Stimulated activated CD4-positive, alpha-beta T cell treated with anti-CD3 and anti-CD28 coated beads, Interleukin-2, amount 100 ng/mL, for 48 hours (primary cell): ENCODE results near the gene TXNDC9.
"Not testable (repeated sequence)": the region's sequence is repeated elsewhere in the genome, so short reads cannot be mapped to it uniquely, and the experiment has no call there.

Experiments
- DNase-seq, 2 donors: peaks; one replicate each; pipeline ENCODE4 v3.0.0-alpha.2; 2020

The TXNDC9 gene

DNA sequence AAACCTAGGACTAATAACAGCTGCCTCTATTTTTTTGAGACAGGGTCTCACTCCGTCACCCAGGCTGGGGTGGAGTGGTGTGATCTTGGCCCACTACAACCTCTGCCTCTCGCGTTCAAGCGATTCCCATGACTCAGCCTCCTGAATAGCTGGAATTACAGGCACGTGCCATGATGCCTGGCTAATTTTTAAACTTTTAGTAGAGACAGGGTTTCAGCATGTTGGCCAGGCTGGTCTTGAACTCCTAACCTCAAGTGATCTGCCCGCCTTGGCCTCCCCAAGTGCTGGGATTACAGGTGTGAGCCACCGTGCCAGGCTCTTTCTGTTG is 18.3 kb downstream of the TXNDC9 start:
- not testable (repeated sequence) for DNase-seq

DNA sequence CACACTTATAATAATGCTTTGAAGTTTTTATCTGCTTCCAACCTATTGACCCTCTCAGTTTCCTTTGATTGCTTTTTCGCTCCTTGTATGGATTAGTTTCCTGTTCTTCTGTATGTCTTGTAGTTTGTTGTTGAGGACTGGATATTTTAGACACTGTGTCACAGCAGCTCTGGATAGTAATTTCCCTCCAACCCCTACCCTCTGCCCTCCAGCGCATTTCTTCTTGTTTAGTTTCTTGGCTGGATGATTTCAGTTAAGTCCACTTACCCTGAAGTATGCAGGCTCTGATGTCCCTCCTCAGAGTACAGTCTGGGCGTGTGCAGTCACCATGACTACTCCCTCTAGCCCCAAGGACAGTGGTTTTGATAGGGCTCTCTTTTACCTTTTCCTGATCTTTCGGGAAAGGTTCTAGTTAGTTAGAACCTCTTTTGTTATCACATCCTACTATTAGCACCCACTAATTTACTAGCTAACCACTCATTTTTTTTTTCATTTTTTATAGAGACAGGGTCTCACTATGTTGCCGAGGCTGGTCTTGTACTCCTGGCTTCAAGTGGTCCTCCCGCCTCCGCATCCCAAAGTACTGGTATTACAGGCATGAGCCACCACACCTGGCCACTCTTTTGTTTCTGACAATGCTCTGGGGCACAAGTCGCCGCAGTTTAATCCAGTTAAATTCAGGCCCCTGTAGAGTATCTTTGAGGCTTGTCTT is 18.8 kb downstream of the TXNDC9 start:
- DNase-seq = no peak

DNA sequence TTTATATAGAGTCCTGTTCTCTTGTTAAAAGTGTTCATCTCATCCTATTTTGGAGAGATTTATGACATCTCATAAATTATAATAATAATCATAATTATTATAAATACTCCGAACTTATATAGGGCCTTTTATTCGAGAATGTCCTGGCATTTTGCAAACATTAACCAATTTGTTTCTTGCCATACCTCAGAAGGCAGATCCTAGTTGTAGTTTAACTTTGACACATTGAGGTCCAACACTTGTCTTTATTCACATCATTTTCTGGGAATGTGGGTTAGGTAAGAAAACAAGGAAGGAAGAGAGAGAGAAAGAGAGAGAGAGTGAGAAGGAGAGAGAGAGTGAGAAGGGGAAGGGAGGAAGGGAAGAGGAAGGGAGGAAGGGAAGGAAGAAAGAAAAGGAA is 35.0 kb downstream of the TXNDC9 start, which contains the start of gene LYG1:
Gene LYG1, minus strand, starts transcription at position 101 of the 400 bp plus-strand sequence. CDS start 5,527 bp downstream, outside the sequence.
- not testable (repeated sequence) for DNase-seq

DNA sequence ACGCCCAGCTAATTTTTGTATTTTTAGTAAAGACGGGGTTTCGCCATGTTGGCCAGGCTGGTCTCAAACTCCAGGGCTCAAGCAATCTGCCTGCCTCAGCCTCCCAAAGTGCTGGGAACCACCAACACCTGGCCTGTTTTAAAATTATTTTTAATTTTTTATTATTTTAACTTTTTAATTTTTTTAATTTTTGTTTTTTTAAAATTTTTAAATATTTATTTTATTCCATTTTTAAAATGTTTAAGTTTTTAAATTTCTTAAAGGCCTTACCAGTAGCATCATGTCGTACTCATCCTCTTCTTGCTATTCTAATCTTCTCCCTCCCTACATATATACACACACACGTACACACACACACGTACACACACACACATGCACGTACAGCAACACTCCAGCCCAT is 36.6 kb downstream of the TXNDC9 start:
- DNase-seq = no peak

DNA sequence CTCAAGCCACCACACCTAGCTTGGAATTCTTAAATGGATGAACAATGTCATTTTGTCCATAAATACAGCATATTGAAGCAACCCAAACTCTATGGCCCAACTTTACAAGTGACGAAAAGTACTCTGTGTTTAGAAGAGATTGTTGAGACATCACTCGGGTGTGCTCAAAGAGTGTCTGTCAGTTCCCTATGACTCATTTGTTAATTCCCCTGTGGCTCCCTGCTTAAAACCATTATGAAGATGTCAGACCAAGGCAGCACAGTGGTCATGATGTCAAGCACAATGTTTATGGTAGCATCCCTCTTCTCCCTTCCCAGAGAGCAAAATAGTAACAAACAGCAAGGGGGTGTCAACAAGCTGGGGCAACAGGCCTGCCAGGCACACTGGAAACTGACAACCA is 38.1 kb downstream of the TXNDC9 start:
- DNase-seq = no peak

- no peak for DNase-seq
Measured at GRCh38 chr2:99285526-99285925, 50.6 kb downstream of the TXNDC9 start.

- DNase-seq = no peak
Measured at GRCh38 chr2:99279969-99280695, 56.0 kb downstream of the TXNDC9 start.

DNA sequence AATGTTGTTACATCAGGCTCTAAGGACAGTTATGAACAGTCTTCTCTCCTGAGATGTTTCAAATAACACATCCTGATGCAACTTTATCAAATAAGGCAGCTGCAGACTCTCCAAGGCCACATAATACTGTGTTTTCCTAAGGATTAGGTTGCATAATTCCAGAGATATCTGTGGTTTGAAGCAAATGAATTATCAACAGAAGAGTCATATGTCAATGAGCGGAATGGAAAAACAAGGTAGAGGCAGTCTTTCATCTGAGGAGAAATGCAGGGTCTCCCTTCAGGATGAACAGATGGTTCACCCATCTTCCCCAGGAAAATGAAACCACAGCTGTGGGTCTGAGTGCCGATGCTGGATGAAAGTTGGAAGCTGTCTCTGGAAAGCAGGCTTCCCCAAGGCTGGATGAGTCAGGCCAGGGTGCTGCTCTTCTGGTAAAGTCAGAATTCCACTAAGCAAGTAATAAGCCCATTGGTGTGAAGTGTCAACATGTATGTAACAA is 57.3 kb downstream of the TXNDC9 start:
- no peak for DNase-seq

- not testable (repeated sequence) for DNase-seq
Measured at GRCh38 chr2:99278195-99278765, 57.9 kb downstream of the TXNDC9 start.

DNA sequence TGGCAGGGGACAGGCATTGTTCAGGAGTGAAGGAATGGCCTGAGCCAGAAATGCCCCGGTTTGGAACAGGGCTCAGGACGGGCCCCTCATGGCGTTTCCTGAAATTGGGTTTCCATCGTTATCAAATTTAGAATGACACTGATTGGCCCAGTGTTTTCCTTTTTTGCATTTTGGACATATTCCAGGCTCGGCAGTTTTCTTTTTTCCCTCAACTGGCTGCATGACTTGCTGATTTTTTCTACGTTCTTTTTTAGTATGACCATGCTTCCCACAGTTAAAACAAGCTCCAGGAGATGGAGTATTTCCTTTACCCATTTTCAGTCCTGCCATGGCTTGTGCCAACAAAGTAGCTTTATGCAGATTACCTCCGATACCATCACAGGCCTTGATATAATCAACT is 60.3 kb downstream of the TXNDC9 start:
- DNase-seq = no peak
